SK-N-SH (cell line): ENCODE data around the gene PADI2. TPM values are rescaled to one million over a fixed set of nuclear protein-coding genes. Genes with fewer than 3 reads are reported as not detected.

Source experiments
- CTCF ChIA-PET: fragments of 300-600, 350-600 bp; formaldehyde crosslinking; extraction: SDS; loops from one replicate; lab custom pipeline; 2021; lab: Yijun Ruan, JAX
- POLR2A ChIA-PET: fragments of 350-600 bp; sonication (Branson Sonifier 250); formaldehyde crosslinking; extraction: SDS; loops from one replicate; lab custom pipeline; 2020; ENCODE audit warnings: antibody characterized with exemption, inconsistent platforms; lab: Yijun Ruan, JAX
- DNase-seq: peaks from one replicate; pipeline ENCODE4 v3.0.0; 2012
- H2AFZ ChIP-seq: fragments of 200-600 bp; sonication (generic); 2 replicates; pipeline ENCODE4 v1.8.1; 2016; ENCODE audit warnings: antibody characterized with exemption, mild to moderate bottlenecking, low read depth
- H3F3A ChIP-seq: fragments of 200-600 bp; sonication (generic); replicated peaks from 2 replicates; pipeline ENCODE3; 2016; ENCODE audit warnings: antibody characterized with exemption, mild to moderate bottlenecking; ENCODE audit not compliant: insufficient read depth
- H3K27ac ChIP-seq, 2 experiments: fragments of 200-500 bp in 1 of 2; fragments of 200-600 bp in 1 of 2; sonication (Bioruptor generic) in 1 of 2; sonication (generic), shearing (Covaris generic) in 1 of 2; 2 replicates each; pipeline versions ENCODE4 v1.5.1 to v1.6.1; 2014 to 2016; ENCODE audit warnings: low read depth in 2 of 2, inconsistent platforms in 1 of 2, low read length in 1 of 2, mild to moderate bottlenecking in 1 of 2, mixed read lengths in 1 of 2
- H3K27me3 ChIP-seq: fragments of 200-600 bp; sonication (generic), shearing (Covaris generic); 2 replicates; pipeline ENCODE4 v1.6.1; 2016; ENCODE audit warnings: mixed run types; ENCODE audit not compliant: insufficient read depth
- H3K36me3 ChIP-seq, 2 experiments: fragments of 200-500 bp in 1 of 2; fragments of 200-600 bp in 1 of 2; sonication (Bioruptor generic) in 1 of 2; sonication (generic) in 1 of 2; replicated peaks in 1 of 2; 2 replicates each; pipeline versions ENCODE3 to v1.5.1; 2014 to 2016; ENCODE audit warnings: low read length in 1 of 2, mild to moderate bottlenecking in 1 of 2; ENCODE audit not compliant: insufficient read depth in 2 of 2, control insufficient read depth in 1 of 2
- H3K4me1 ChIP-seq, 2 experiments: fragments of 200-500 bp in 1 of 2; fragments of 200-600 bp in 1 of 2; sonication (Bioruptor generic) in 1 of 2; sonication (generic), shearing (Covaris generic) in 1 of 2; 2 replicates each; pipeline versions ENCODE4 v1.5.1 to v1.6.1; 2014 to 2016; ENCODE audit warnings: low read depth in 1 of 2, low read length in 1 of 2, mixed run types in 1 of 2; ENCODE audit not compliant: insufficient read depth in 2 of 2, control insufficient read depth in 1 of 2
- H3K4me2 ChIP-seq: fragments of 200-600 bp; sonication (generic), shearing (Covaris generic); 2 replicates; pipeline ENCODE4 v1.6.1; 2017; ENCODE audit warnings: mixed run types
- H3K4me3 ChIP-seq, 2 experiments: fragments of 200-500 bp in 1 of 2; fragments of 200-600 bp in 1 of 2; sonication (Bioruptor generic) in 1 of 2; sonication (generic), shearing (Covaris generic) in 1 of 2; 2 replicates each; pipeline versions ENCODE4 v1.5.1 to v1.8.1; 2014 to 2016; ENCODE audit warnings: low read depth in 2 of 2, inconsistent platforms in 1 of 2, low read length in 1 of 2, mild to moderate bottlenecking in 1 of 2, mixed read lengths in 1 of 2, moderate library complexity in 1 of 2
- H3K79me2 ChIP-seq: fragments of 200-600 bp; sonication (generic); 2 replicates; pipeline ENCODE4 v1.8.1; 2017; ENCODE audit warnings: mild to moderate bottlenecking; ENCODE audit not compliant: insufficient read depth
- H3K9ac ChIP-seq: fragments of 200-600 bp; sonication (generic); 2 replicates; pipeline ENCODE4 v1.6.1; 2017; ENCODE audit warnings: mixed run types
- H3K9me2 ChIP-seq: fragments of 200-600 bp; sonication (generic); 2 replicates; pipeline ENCODE4 v1.6.1; 2017; ENCODE audit warnings: mixed run types
- H3K9me3 ChIP-seq: fragments of 200-600 bp; sonication (generic); 2 replicates; pipeline ENCODE4 v1.6.1; 2017; ENCODE audit warnings: mixed run types, mild to moderate bottlenecking, moderate library complexity
- H4K20me1 ChIP-seq: fragments of 200-600 bp; sonication (generic); 2 replicates; pipeline ENCODE4 v1.6.1; 2017; ENCODE audit warnings: mild to moderate bottlenecking, mixed run types; ENCODE audit not compliant: insufficient read depth
- CHD2 ChIP-seq: fragments of 150-350 bp; IDR thresholded peaks from 2 replicates; pipeline ENCODE4 v1.6.1; 2018; ENCODE audit warnings: low read length; ENCODE audit not compliant: partially characterized antibody
- FOSL2 ChIP-seq: IDR thresholded peaks from 2 replicates; pipeline ENCODE4 v1.4.0; 2012; ENCODE audit warnings: low read depth, mild to moderate bottlenecking, moderate library complexity, borderline replicate concordance
- FOXJ3 ChIP-seq: sonication (generic); formaldehyde crosslinking; IDR thresholded peaks from 2 replicates; pipeline ENCODE4 v1.5.1; 2020; ENCODE audit warnings: mild to moderate bottlenecking, missing genetic modification reagents
- FOXM1 ChIP-seq: IDR thresholded peaks from 2 replicates; pipeline ENCODE4 v1.4.0; 2012; ENCODE audit warnings: low read depth, mild to moderate bottlenecking
- GATA2 ChIP-seq: sonication (generic); formaldehyde crosslinking; IDR thresholded peaks from 2 replicates; pipeline ENCODE4 v1.5.0; 2020; ENCODE audit warnings: mild to moderate bottlenecking, missing genetic modification reagents
- IRF3 ChIP-seq: fragments of 150-350 bp; IDR thresholded peaks from 2 replicates; pipeline ENCODE4 v1.6.1; 2016; ENCODE audit warnings: mild to moderate bottlenecking, low read depth, low read length
- JUND ChIP-seq: IDR thresholded peaks from 2 replicates; pipeline ENCODE4 v1.4.0; 2012
- MEF2A ChIP-seq: IDR thresholded peaks from 2 replicates; pipeline ENCODE4 v1.4.0; 2012; ENCODE audit warnings: low read depth, borderline replicate concordance
- MXI1 ChIP-seq: IDR thresholded peaks from 2 replicates; pipeline ENCODE4 v1.6.1; 2012; ENCODE audit warnings: mild to moderate bottlenecking, low read depth, low read length, improper control_type of control experiment
- NFIC ChIP-seq: IDR thresholded peaks from 2 replicates; pipeline ENCODE4 v1.4.0; 2012; ENCODE audit warnings: borderline replicate concordance
- POLR2AphosphoS5 ChIP-seq: IDR thresholded peaks from 2 replicates; pipeline ENCODE4 v1.6.1; 2012; ENCODE audit warnings: low read depth, low read length
- RAD21 ChIP-seq: IDR thresholded peaks from 2 replicates; pipeline ENCODE4 v1.6.1; 2012; ENCODE audit warnings: mild to moderate bottlenecking, low read length
- RCOR1 ChIP-seq: fragments of 150-350 bp; IDR thresholded peaks from 2 replicates; pipeline ENCODE4 v1.6.1; 2017; ENCODE audit warnings: antibody characterized with exemption, low read length
- REST ChIP-seq: IDR thresholded peaks from 2 replicates; pipeline ENCODE4 v1.6.1; 2012; ENCODE audit warnings: mild to moderate bottlenecking, low read depth, low read length, moderate library complexity
- RXRA ChIP-seq: IDR thresholded peaks from 2 replicates; pipeline ENCODE4 v1.4.0; 2012; ENCODE audit warnings: low read depth, mild to moderate bottlenecking, borderline replicate concordance
- SIN3A ChIP-seq: IDR thresholded peaks from 2 replicates; pipeline ENCODE4 v1.6.1; 2012; ENCODE audit warnings: low read depth, mild to moderate bottlenecking, low read length, moderate library complexity, borderline replicate concordance
- SMC3 ChIP-seq: IDR thresholded peaks from 2 replicates; pipeline ENCODE4 v1.6.1; 2012; ENCODE audit warnings: low read depth, low read length, improper control_type of control experiment
- TAF1 ChIP-seq: IDR thresholded peaks from 2 replicates; pipeline ENCODE4 v1.6.1; 2012; ENCODE audit warnings: low read depth, mild to moderate bottlenecking, low read length, moderate library complexity, borderline replicate concordance
- TEAD4 ChIP-seq: IDR thresholded peaks from 2 replicates; pipeline ENCODE4 v1.4.0; 2012; ENCODE audit warnings: mild to moderate bottlenecking, borderline replicate concordance; ENCODE audit not compliant: insufficient read depth
- YY1 ChIP-seq: IDR thresholded peaks from 2 replicates; pipeline ENCODE4 v1.4.0; 2012; ENCODE audit warnings: low read depth, mild to moderate bottlenecking
- WGBS: methylation state at CpG from one replicate; pipeline ENCODE4 v1.1.6; 2017; ENCODE audit warnings: low lambda C conversion rate; 5-methylcytosine and 5-hydroxymethylcytosine counted together
- polyA plus RNA-seq, 3 experiments: library from polyadenylated mRNA; depleted of rRNA; stranded (reverse); fragments of >200 nt; gene quantifications; 2 replicates each; pipeline ENCODE4 v1.2.3, GENCODE V29; 2012
- TF ChIP-seq, protein P1 (sequence below): IDR thresholded peaks from 2 replicates; pipeline ENCODE4 v1.4.0; 2012; ENCODE audit warnings: low read depth, borderline replicate concordance
- TF ChIP-seq, protein P2 (sequence below): IDR thresholded peaks from 2 replicates; pipeline ENCODE4 v1.4.0; 2012; ENCODE audit warnings: low read depth
- TF ChIP-seq, protein P3 (sequence below): IDR thresholded peaks from 2 replicates; pipeline ENCODE4; 2012

The PADI2 gene
- polyA plus RNA-seq, 1 of the 3 experiments (the other 2 are of a cell fraction): 0.58 TPM

GRCh38 chr1:17108360-17108759 is 10.9 kb downstream of the PADI2 start:
- Histone ChIP-seq H3F3A (no peaks in the 10 kb centered on the region), H3K9me2 (no peaks in the 10 kb centered on the region), H3K79me2 (no peaks in the 10 kb centered on the region), H4K20me1 (no peaks in the 10 kb centered on the region), H3K36me3 (no peaks in the 10 kb centered on the region), H3K4me1 (peaks cover 0 to 5% of the 10 kb centered on the region in 2 experiments; a peak in 1 of 4 replicates), H3K9me3 (no peaks in the 10 kb centered on the region), H3K4me2 (no peak overlapping the region), H3K4me3 (no peak overlapping the region), H2AFZ (no peak overlapping the region), H3K27me3 (no peaks in the 10 kb centered on the region), H3K27ac (no peak overlapping the region), H3K9ac (no peak overlapping the region)
- ChIA-PET POLR2A (no interaction called here), CTCF (interaction anchor here (0.9 to 2.6 kb wide), 2 partner anchors 18 to 129 kb away, joined by 3 to 12 read pairs; no protein-coding TSS in a partner anchor)
- no peak for DNase-seq
- 54% methylated on average over 5 of the region's 8 CpGs for WGBS
- TF ChIP-seq GATA2 (CRISPR knock-in tag): no peak
- no peak for TF ChIP-seq REST
- no peak for TF ChIP-seq RXRA
- TF ChIP-seq IRF3: no peak
- TF ChIP-seq FOXM1: no peak
- no peak for TF ChIP-seq TAF1
- no peak for TF ChIP-seq JUND
- TF ChIP-seq NFIC: no peak
- TF ChIP-seq, protein P1, sequence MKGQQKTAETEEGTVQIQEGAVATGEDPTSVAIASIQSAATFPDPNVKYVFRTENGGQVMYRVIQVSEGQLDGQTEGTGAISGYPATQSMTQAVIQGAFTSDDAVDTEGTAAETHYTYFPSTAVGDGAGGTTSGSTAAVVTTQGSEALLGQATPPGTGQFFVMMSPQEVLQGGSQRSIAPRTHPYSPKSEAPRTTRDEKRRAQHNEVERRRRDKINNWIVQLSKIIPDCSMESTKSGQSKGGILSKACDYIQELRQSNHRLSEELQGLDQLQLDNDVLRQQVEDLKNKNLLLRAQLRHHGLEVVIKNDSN: no peak
- TF ChIP-seq FOSL2: no peak
- no peak for TF ChIP-seq MXI1

DNA sequence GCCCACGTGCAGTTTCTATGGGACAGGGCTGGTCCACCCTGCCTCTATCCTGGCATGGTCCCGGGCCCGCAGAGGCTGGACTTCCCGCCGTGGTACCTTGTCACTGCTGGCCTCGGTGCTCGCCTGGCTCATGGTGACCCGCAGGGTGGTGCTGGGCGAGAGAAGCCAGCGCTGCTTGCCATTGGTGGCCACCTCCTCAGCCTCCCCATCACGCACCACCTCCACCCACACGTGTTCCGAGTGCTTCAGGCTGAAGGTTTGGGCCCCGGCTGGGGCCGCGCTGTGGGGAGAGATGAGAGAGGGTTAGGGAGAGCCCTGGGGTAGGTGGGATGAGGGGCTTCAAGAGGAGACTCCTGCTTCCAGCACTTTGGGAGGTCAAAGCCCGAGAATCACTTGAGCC is 14.5 kb downstream of the PADI2 start:
- Histone ChIP-seq H3K4me1 (no peaks in the 10 kb centered on the region), H2AFZ (no peak overlapping the region), H3K36me3 (no peaks in the 10 kb centered on the region), H3K4me2 (no peak overlapping the region), H3F3A (no peaks in the 10 kb centered on the region), H4K20me1 (no peaks in the 10 kb centered on the region), H3K4me3 (no peak overlapping the region), H3K9me3 (no peaks in the 10 kb centered on the region), H3K79me2 (no peaks in the 10 kb centered on the region), H3K9ac (no peak overlapping the region), H3K27me3 (no peaks in the 10 kb centered on the region), H3K27ac (no peak overlapping the region), H3K9me2 (no peaks in the 10 kb centered on the region)
- ChIA-PET POLR2A (no interaction called here), CTCF (interaction anchor here (2.1 to 2.5 kb wide), 2 partner anchors 21 to 132 kb away, joined by 7 to 9 read pairs; no protein-coding TSS in a partner anchor)
- WGBS: 76% methylated on average over 17 of the region's 17 CpGs
- no peak for DNase-seq
- TF ChIP-seq NFIC: no peak
- TF ChIP-seq MEF2A: no peak
- TF ChIP-seq YY1: no peak
- no peak for TF ChIP-seq RXRA
- TF ChIP-seq POLR2AphosphoS5: no peak
- TF ChIP-seq RAD21: no peak
- TF ChIP-seq FOXJ3: no peak
- TF ChIP-seq, protein P2, sequence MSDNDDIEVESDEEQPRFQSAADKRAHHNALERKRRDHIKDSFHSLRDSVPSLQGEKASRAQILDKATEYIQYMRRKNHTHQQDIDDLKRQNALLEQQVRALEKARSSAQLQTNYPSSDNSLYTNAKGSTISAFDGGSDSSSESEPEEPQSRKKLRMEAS: no peak
- TF ChIP-seq, protein P3, sequence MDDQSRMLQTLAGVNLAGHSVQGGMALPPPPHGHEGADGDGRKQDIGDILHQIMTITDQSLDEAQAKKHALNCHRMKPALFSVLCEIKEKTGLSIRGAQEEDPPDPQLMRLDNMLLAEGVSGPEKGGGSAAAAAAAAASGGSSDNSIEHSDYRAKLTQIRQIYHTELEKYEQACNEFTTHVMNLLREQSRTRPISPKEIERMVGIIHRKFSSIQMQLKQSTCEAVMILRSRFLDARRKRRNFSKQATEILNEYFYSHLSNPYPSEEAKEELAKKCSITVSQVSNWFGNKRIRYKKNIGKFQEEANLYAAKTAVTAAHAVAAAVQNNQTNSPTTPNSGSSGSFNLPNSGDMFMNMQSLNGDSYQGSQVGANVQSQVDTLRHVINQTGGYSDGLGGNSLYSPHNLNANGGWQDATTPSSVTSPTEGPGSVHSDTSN: no peak
- no peak for TF ChIP-seq SMC3
- no peak for TF ChIP-seq RCOR1
- no peak for TF ChIP-seq CHD2
- no peak for TF ChIP-seq SIN3A
- TF ChIP-seq MXI1: no peak
- TF ChIP-seq TEAD4: no peak
- no peak for TF ChIP-seq FOSL2
